ENCODE results near the gene FAM20B.

Gene FAM20B

DNA sequence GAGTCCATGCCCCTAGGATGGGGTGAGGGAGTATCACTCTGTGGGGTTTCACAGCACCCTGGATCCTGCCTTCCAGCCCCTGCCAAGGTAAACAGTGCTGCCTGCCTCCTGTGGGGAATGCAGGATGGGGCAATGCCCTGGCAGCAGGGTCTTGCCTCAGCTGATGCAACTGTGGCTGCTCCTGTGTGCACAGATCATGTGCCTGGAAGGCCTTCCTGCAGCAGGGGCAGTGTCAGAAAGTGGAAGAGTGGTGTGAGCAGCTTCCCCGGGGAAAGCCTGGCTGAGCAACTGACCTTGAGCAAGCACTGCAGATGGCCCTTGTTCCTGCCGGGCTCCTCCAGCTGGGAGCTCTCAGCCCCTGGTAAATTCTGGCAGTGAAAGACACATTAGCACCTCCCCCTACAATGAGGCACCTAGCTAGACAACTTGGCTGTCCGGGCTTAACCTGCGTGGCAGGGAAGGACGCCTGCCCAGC is 66.0 kb downstream of the FAM20B start:
- peaks cover 26% of the 10 kb centered on the region for H3K36me3 ChIP-seq (ENCODE audit: control insufficient read depth, insufficient read depth, low read length)
- no peaks in the 10 kb centered on the region for H3K27me3 ChIP-seq (ENCODE audit: control insufficient read depth, insufficient read depth, low read length)
- H3K4me1 ChIP-seq (ENCODE audit: control insufficient read depth, insufficient read depth, low read length): no peaks in the 10 kb centered on the region
- no peak overlapping the region for H3K27ac ChIP-seq (ENCODE audit: low read depth, low read length)
- H3K4me3 ChIP-seq (ENCODE audit: low read length): no peak overlapping the region
- no peak overlapping the region for H3K9ac ChIP-seq (ENCODE audit: low read length)

DNA sequence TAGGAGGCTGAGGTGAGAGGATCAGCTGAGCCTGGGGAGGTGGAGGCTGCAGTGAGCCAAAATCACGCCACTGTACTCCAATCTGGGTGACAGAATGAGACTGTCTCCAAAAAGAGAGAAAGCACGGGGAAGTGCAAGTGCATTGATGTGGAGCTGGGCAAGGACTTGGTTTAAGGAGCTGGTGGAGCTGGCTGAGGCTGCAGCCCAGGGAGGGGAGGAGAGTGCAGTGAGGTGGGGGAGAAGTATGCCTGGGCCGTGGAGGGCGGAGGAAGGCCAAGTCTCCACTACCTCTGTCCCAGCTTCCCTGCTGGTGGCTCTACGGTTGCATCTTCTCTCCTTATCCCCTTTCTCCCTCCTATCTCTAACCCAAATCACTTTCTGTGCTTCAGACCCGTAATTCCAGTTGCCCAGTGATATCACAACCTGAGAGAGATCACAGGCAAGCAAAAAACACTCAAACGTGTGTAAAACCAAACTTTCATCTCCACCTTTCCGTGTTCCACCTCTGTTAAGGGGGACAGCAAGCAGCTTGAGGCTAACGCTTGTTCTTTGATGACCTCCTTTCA is 67.3 kb downstream of the FAM20B start:
- Histone ChIP-seq H3K36me3 (ENCODE audit: control insufficient read depth, insufficient read depth, low read length) (peaks cover 29% of the 10 kb centered on the region), H3K4me3 (ENCODE audit: low read length) (no peak overlapping the region), H3K27ac (ENCODE audit: low read depth, low read length) (no peak overlapping the region), H3K9ac (ENCODE audit: low read length) (no peak overlapping the region), H3K27me3 (ENCODE audit: control insufficient read depth, insufficient read depth, low read length) (no peaks in the 10 kb centered on the region), H3K4me1 (ENCODE audit: control insufficient read depth, insufficient read depth, low read length) (no peaks in the 10 kb centered on the region)

DNA sequence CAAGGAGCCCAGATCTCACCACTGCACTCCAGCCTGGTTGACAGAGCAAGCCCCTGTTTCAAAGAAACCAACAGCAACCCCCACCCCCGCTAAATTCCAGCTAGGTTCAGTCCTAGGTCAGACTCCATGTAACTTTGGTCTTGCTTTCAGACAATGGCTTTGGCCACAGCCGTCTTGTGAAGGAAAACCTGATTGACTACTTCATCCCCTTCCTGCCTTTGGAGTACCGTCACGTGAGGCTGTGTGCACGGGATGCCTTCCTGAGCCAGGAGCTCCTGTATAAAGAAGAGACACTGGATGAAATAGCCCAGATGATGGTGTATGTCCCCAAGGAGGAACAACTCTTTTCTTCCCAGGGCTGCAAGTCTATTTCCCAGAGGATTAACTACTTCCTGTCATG is 69.1 kb downstream of the FAM20B start:
- Histone ChIP-seq H3K9ac (ENCODE audit: low read length) (no peak overlapping the region), H3K27ac (ENCODE audit: low read depth, low read length) (no peak overlapping the region), H3K27me3 (ENCODE audit: control insufficient read depth, insufficient read depth, low read length) (no peaks in the 10 kb centered on the region), H3K36me3 (ENCODE audit: control insufficient read depth, insufficient read depth, low read length) (peaks cover 29% of the 10 kb centered on the region), H3K4me3 (ENCODE audit: low read length) (no peak overlapping the region), H3K4me1 (ENCODE audit: control insufficient read depth, insufficient read depth, low read length) (no peaks in the 10 kb centered on the region)

DNA sequence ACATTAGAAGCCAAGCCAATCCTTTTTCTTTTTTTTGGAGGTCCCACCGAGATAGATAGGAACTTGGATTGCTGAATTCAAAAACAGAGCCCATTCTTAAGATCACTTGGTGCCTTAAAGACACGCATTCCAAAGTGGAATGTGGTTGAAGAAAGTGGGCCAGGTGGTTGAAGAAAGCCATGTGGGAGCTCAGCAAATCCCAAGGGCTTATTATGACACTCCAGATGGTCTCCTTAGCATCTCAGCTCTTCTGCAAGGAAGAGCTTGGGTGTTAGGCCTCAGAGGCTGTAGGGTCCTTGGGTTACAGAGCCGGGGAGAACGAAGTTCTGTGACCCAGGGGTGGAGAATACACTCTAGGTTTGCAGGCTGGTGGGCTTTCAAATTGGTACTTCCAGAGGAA is 69.7 kb downstream of the FAM20B start:
- Histone ChIP-seq H3K27ac (ENCODE audit: low read depth, low read length) (no peak overlapping the region), H3K36me3 (ENCODE audit: control insufficient read depth, insufficient read depth, low read length) (peaks cover 31% of the 10 kb centered on the region), H3K27me3 (ENCODE audit: control insufficient read depth, insufficient read depth, low read length) (no peaks in the 10 kb centered on the region), H3K4me1 (ENCODE audit: control insufficient read depth, insufficient read depth, low read length) (no peaks in the 10 kb centered on the region), H3K4me3 (ENCODE audit: low read length) (no peak overlapping the region), H3K9ac (ENCODE audit: low read length) (no peak overlapping the region)

DNA sequence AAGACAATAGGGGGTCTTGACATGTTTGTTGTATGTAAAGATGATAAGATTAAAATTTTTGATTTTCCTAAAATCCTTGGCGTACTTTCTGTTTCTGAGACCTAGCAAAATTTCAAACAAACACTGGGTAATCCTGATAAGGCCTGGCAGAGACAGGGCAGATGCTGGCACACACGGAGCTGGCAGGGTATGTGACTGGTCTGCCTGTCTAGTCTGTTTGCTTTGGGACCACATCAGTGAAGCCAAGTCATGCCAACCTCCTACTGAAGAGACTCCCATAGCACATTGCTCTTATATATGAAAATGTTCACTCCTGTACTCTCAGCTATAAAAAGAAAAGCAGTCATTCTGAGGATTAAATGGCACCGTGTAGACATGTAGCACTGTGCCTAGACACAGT is 70.2 kb downstream of the FAM20B start:
- no peaks in the 10 kb centered on the region for H3K27me3 ChIP-seq (ENCODE audit: control insufficient read depth, insufficient read depth, low read length)
- no peaks in the 10 kb centered on the region for H3K4me1 ChIP-seq (ENCODE audit: control insufficient read depth, insufficient read depth, low read length)
- peaks cover 31% of the 10 kb centered on the region for H3K36me3 ChIP-seq (ENCODE audit: control insufficient read depth, insufficient read depth, low read length)
- no peak overlapping the region for H3K9ac ChIP-seq (ENCODE audit: low read length)
- no peak overlapping the region for H3K4me3 ChIP-seq (ENCODE audit: low read length)
- no peak overlapping the region for H3K27ac ChIP-seq (ENCODE audit: low read depth, low read length)

DNA sequence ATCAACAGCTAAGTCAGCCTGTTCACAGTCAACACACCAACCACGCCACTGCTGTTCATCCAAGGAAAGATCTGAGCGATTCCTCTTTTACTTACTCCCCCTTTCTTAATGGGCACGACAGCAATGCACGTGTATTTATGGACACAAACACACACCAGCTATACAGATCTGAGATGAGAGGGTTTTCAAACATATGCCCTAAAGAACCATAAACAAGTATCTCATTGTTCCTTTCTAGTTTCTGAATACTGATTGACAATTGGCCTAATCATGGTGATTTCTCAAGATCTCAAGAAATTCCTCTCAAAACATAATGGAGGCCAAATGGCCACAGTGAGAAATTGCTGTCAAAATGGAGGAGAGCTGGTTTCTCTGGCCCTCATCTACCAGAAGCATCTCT is 74.2 kb downstream of the FAM20B start:
- no peak overlapping the region for H3K27ac ChIP-seq (ENCODE audit: low read depth, low read length)
- H3K4me3 ChIP-seq (ENCODE audit: low read length): no peak overlapping the region
- H3K27me3 ChIP-seq (ENCODE audit: control insufficient read depth, insufficient read depth, low read length): no peaks in the 10 kb centered on the region
- peaks cover 18% of the 10 kb centered on the region for H3K36me3 ChIP-seq (ENCODE audit: control insufficient read depth, insufficient read depth, low read length)
- no peak overlapping the region for H3K9ac ChIP-seq (ENCODE audit: low read length)
- no peaks in the 10 kb centered on the region for H3K4me1 ChIP-seq (ENCODE audit: control insufficient read depth, insufficient read depth, low read length)

DNA sequence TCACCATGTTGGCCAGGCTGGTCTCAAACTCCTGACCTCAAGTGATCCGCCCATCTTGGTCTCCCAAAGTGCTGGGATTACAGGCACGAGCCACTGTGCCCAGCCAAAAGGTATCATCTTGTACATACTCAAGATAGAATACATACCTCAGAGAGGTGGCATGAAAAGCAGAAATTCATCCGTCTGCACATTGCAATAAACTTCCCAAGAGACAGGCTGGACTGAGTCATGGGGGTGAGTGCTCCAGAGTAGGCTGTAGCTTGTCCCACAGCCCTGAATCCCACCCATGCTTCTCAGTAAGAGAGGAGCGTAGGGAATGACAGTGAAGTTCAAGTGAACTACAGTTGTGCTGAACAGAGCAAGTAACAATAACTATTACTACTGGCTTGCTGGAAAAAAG is 75.9 kb downstream of the FAM20B start:
- no peaks in the 10 kb centered on the region for H3K4me1 ChIP-seq (ENCODE audit: control insufficient read depth, insufficient read depth, low read length)
- no peak overlapping the region for H3K27ac ChIP-seq (ENCODE audit: low read depth, low read length)
- H3K27me3 ChIP-seq (ENCODE audit: control insufficient read depth, insufficient read depth, low read length): no peaks in the 10 kb centered on the region

DNA sequence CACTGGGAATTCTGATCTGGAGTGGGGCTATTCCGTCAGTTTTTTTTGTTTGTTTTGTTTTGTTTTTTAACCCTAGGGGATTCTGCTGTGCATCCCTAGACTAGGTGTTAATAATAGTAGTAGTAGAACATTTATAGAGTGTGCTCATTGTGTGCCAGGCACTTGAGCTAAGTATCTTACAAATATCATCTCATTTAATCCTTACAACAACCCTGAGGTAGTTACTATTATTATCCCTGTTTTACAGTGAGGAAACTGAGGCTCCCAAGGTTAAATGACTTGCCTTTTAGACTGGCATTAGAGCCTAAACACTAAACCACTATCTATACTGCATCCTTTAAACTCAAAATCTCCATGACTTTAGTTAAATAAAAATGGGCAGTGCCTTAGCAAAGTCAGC is 78.3 kb downstream of the FAM20B start:
- no peaks in the 10 kb centered on the region for H3K4me1 ChIP-seq (ENCODE audit: control insufficient read depth, insufficient read depth, low read length)
- no peak overlapping the region for H3K4me3 ChIP-seq (ENCODE audit: low read length)
- no peak overlapping the region for H3K27ac ChIP-seq (ENCODE audit: low read depth, low read length)
- no peaks in the 10 kb centered on the region for H3K27me3 ChIP-seq (ENCODE audit: control insufficient read depth, insufficient read depth, low read length)
- H3K36me3 ChIP-seq (ENCODE audit: control insufficient read depth, insufficient read depth, low read length): peaks cover 20% of the 10 kb centered on the region
- no peak overlapping the region for H3K9ac ChIP-seq (ENCODE audit: low read length)

More for the DNA sequence above, 75.9 kb downstream of the FAM20B start:
- Histone ChIP-seq H3K9ac (ENCODE audit: low read length) (no peak overlapping the region), H3K36me3 (ENCODE audit: control insufficient read depth, insufficient read depth, low read length) (peaks cover 7% of the 10 kb centered on the region), H3K4me3 (ENCODE audit: low read length) (no peak overlapping the region)

DNA sequence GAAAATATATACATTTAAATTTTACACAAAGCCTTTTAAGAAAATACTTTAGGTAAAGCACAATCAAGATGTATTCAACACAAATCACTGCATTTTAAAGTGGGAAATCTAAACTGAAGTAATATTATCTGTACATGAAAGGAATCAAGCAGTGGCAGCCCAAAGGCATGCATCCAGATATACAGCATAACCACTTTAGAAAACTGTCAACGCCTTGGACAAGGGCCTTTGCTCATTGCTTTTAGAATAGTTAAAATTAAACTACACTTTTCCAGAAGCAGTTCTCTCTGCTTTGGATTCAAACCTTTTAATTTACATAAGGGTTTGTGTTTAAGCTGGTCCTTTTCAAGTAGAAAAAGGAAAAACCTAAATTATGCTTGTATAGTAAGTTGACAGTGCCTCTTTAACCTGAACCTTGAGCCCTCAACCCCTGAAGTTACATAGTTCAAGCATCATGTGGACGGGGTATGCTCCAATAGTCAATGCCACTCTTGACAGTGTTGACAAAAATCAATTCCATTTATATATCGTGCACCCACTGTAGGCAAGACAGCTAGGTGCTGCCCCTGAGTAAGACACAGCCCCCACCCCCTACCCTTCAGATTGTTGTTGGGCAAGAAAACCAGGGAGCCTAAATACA is 79.0 kb downstream of the FAM20B start:
- Histone ChIP-seq H3K9ac (ENCODE audit: low read length) (no peak overlapping the region), H3K36me3 (ENCODE audit: control insufficient read depth, insufficient read depth, low read length) (peaks cover 20% of the 10 kb centered on the region), H3K27ac (ENCODE audit: low read depth, low read length) (no peak overlapping the region), H3K4me1 (ENCODE audit: control insufficient read depth, insufficient read depth, low read length) (no peaks in the 10 kb centered on the region), H3K4me3 (ENCODE audit: low read length) (no peak overlapping the region), H3K27me3 (ENCODE audit: control insufficient read depth, insufficient read depth, low read length) (no peaks in the 10 kb centered on the region)

DNA sequence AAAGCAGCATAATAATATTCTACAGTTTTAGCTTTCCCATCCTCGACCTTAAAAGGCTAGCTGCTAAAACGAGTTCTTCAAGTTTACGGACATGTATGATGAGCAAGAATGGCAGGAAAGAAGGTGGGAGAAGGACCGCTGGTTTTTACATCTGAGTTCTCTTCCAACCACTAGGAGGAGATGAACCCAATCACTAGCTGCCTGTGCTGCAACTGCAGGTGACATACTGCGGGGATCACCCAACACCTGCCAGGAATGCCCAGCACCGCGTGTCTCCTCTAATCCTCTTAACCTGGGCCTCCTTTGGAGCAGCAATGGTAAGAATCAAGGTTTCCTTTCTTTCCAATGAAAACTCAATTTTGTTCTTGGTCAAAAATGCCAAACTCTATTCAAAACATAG is 79.7 kb downstream of the FAM20B start:
- no peak overlapping the region for H3K4me3 ChIP-seq (ENCODE audit: low read length)
- H3K27me3 ChIP-seq (ENCODE audit: control insufficient read depth, insufficient read depth, low read length): no peaks in the 10 kb centered on the region
- no peak overlapping the region for H3K9ac ChIP-seq (ENCODE audit: low read length)
- no peak overlapping the region for H3K27ac ChIP-seq (ENCODE audit: low read depth, low read length)
- H3K36me3 ChIP-seq (ENCODE audit: control insufficient read depth, insufficient read depth, low read length): peaks cover 22% of the 10 kb centered on the region
- H3K4me1 ChIP-seq (ENCODE audit: control insufficient read depth, insufficient read depth, low read length): no peaks in the 10 kb centered on the region

DNA sequence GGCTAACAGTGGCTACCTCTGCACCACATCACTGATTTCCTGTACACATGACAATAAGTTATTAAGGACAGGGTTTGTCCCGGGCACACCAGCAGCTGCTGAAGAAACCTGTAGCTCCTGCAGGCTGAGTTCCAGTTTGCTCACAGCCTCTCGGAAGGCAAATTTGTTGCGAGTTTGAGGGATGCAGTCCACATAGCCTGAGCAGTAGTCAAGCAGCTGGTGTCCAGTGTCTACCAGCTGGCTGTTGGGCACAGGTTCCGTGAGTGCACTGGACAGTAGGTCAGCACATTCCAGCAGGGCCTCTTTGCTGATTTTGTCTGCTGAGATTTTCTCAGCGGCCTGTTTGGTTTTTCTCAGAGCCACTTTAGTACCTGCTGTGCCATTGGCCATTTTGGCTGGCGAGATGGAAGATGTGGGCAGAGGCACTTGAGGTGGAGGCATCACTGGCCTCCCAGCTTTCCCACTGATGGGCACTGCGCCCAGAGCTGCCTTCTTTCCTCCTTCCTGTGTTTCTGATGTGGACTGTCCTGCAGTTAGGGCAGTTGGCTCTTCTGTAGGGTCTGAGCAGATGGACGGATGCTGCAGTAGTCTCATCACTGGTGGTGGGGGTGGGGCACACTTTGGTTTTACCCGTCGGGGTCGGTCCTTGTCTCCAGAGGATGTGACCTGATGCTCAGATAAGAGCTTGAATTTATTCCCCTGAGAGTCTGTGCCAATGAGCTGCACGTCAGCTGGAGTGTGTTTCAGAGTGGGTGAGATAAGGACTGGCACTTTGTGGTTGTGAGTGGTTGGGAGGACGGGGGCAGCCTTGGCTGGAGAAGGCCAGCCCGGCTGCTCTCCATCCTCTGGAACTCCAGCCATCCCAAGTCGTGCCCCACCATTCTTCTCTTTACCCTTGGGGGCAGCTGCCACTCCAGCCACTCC is 82.3 kb downstream of the FAM20B start:
- Histone ChIP-seq H3K36me3 (ENCODE audit: control insufficient read depth, insufficient read depth, low read length) (peaks cover 24% of the 10 kb centered on the region), H3K4me1 (ENCODE audit: control insufficient read depth, insufficient read depth, low read length) (no peaks in the 10 kb centered on the region), H3K27ac (ENCODE audit: low read depth, low read length) (no peak overlapping the region), H3K4me3 (ENCODE audit: low read length) (no peak overlapping the region), H3K27me3 (ENCODE audit: control insufficient read depth, insufficient read depth, low read length) (no peaks in the 10 kb centered on the region), H3K9ac (ENCODE audit: low read length) (no peak overlapping the region)

DNA sequence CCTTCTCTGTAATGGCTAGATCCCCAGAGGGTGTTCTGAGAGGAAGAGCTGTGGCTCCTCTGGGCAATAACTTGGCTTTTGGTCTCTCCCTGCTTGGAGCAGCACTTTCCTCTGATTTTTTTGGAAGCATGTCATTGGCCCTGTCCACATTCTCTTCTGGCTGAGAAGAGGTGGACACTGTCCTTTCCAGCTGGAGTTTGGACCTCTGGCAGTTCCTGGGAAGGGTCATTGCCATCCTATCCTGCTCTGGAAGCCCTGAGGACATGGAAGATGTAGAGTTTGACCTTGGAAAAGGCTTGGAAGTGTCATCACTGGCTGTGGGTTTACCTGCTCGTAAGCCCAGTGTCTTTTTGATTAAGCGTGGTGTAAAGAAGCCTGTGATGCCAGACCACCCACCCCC is 83.0 kb downstream of the FAM20B start:
- Histone ChIP-seq H3K27me3 (ENCODE audit: control insufficient read depth, insufficient read depth, low read length) (no peaks in the 10 kb centered on the region), H3K27ac (ENCODE audit: low read depth, low read length) (no peak overlapping the region), H3K4me3 (ENCODE audit: low read length) (no peak overlapping the region), H3K4me1 (ENCODE audit: control insufficient read depth, insufficient read depth, low read length) (no peaks in the 10 kb centered on the region), H3K9ac (ENCODE audit: low read length) (no peak overlapping the region), H3K36me3 (ENCODE audit: control insufficient read depth, insufficient read depth, low read length) (peaks cover 24% of the 10 kb centered on the region)

All from rectal smooth muscle tissue (tissue), 1 donor.